HepG2 (cell line): ENCODE data around the gene EPB41L2.

Source experiments
- CCAR2 ChIP-seq: fragments of 200-400 bp; formaldehyde crosslinking; optimal IDR thresholded peaks from 2 replicates; pipeline ENCODE3; 2018; ENCODE audit warnings: low read depth, mild to moderate bottlenecking, low read length, moderate library complexity
- EZH2 ChIP-seq: conservative IDR thresholded peaks from 2 replicates; pipeline ENCODE4 v1.6.1; 2012; ENCODE audit warnings: mild to moderate bottlenecking, low read depth, low read length, moderate library complexity
- NR1H2 ChIP-seq: sonication (generic); formaldehyde crosslinking; IDR thresholded peaks from 2 replicates; pipeline ENCODE4 v1.8.1; 2022; ENCODE audit warnings: low read depth, missing genetic modification reagents, borderline replicate concordance
- PAWR ChIP-seq: sonication (generic); formaldehyde crosslinking; IDR thresholded peaks from 2 replicates; pipeline ENCODE4 v1.4.0; 2020; ENCODE audit warnings: missing genetic modification reagents, mild to moderate bottlenecking, borderline replicate concordance
- ZBTB7A ChIP-seq: sonication (generic); formaldehyde crosslinking; IDR thresholded peaks from 2 replicates; pipeline ENCODE4 v1.8.0; 2022; ENCODE audit warnings: mild to moderate bottlenecking, missing genetic modification reagents
- ZNF550 ChIP-seq: sonication (generic); formaldehyde crosslinking; IDR thresholded peaks from 2 replicates; pipeline ENCODE4 v1.4.0; 2020; ENCODE audit warnings: mild to moderate bottlenecking, missing genetic modification reagents, borderline replicate concordance
- ZNF670 ChIP-seq: sonication (generic); formaldehyde crosslinking; IDR thresholded peaks from 2 replicates; pipeline ENCODE4 v1.8.0; 2022; ENCODE audit warnings: mild to moderate bottlenecking, missing genetic modification reagents, borderline replicate concordance
- TF ChIP-seq, protein P1 (sequence below): sonication (generic); formaldehyde crosslinking; IDR thresholded peaks from 2 replicates; pipeline ENCODE4 v1.8.1; 2023; ENCODE audit warnings: mild to moderate bottlenecking, inconsistent platforms, moderate library complexity, missing genetic modification reagents, borderline replicate concordance
- TF ChIP-seq, protein P2 (sequence below): sonication (generic); formaldehyde crosslinking; IDR thresholded peaks from 2 replicates; pipeline ENCODE4 v1.5.0; 2020; ENCODE audit warnings: mild to moderate bottlenecking, missing genetic modification reagents, moderate library complexity

DNA sequence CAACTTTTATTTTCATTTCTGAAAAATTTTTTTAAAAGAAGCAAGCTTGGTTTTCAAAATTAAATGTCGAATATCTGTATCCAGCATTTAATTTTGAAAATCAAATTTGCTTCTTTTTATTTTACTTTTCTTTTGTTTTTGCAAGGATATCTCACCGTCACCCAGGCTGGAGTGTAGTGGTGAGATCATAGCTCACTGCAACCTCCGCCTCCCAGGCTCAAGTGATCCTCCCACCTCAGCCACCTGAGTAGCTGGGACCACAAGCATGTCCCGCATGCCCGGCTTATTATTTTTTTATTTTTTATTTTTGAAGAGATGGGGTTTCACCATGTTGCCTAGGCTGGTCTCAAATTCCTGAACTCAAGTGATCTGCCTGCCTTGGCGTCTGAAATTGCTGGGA, 17.0 kb upstream of the EPB41L2 start:
- TF ChIP-seq ZNF550 (CRISPR knock-in tag) (no peak), EZH2 (no peak), ZNF670 (CRISPR knock-in tag) (no peak), PAWR (CRISPR knock-in tag) (no peak), ZBTB7A (CRISPR knock-in tag) (no peak), CCAR2 (no peak), NR1H2 (CRISPR knock-in tag) (no peak)
- TF ChIP-seq, protein P1, sequence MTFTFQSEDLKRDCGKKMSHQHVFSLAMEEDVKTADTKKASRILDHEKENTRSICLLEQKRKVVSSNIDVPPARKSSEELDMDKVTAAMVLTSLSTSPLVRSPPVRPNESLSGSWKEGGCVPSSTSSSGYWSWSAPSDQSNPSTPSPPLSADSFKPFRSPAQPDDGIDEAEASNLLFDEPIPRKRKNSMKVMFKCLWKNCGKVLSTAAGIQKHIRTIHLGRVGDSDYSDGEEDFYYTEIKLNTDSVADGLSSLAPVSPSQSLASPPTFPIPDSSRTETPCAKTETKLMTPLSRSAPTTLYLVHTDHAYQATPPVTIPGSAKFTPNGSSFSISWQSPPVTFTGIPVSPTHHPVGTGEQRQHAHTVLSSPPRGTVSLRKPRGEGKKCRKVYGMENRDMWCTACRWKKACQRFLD (CRISPR knock-in tag): no peak
- TF ChIP-seq, protein P2, sequence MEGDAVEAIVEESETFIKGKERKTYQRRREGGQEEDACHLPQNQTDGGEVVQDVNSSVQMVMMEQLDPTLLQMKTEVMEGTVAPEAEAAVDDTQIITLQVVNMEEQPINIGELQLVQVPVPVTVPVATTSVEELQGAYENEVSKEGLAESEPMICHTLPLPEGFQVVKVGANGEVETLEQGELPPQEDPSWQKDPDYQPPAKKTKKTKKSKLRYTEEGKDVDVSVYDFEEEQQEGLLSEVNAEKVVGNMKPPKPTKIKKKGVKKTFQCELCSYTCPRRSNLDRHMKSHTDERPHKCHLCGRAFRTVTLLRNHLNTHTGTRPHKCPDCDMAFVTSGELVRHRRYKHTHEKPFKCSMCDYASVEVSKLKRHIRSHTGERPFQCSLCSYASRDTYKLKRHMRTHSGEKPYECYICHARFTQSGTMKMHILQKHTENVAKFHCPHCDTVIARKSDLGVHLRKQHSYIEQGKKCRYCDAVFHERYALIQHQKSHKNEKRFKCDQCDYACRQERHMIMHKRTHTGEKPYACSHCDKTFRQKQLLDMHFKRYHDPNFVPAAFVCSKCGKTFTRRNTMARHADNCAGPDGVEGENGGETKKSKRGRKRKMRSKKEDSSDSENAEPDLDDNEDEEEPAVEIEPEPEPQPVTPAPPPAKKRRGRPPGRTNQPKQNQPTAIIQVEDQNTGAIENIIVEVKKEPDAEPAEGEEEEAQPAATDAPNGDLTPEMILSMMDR: no peak
